ENCODE results near the gene PLCH1. TPM values are rescaled to one million over a fixed set of nuclear protein-coding genes. Genes with fewer than 3 reads are reported as not detected.

The PLCH1 gene
- total and polyA plus RNA-seq, 8 donors = 0.91 to 4.4 (median 2.3) TPM

DNA sequence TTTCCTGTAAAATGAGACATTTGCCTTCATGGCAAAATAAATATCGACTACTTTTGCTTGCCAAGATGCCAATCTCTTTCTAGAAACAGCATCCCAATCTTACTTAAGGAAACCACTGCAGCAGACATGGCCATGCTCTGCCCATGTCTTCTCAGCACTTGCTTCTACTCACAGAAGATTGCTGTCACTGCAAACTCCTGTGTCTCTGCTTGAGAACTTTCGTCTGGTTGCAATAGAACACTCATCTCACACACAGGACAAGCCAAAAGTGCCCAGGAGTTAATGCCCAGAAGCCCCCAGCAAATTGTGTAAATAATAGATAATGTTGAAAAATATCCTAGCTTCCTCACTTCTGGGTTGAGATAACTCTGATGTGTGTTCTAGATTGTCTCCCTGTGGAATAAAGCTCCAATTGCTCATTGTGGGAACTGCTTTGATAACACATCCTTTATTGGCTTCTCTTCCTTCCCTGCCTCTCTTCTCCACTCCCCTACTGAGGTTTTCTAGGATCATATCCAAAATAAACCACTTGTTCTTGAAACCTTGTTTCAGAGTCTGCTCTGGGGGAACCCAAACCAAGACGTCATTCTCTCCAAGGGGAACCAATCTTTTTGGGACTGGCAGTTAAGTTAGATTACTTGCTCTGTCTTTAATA is 295.1 kb downstream of the PLCH1 start:
- no peak overlapping the region for H3K4me3 ChIP-seq
- H3K9me3 ChIP-seq = no peaks in the 10 kb centered on the region
- no peaks in the 10 kb centered on the region for H3K4me1 ChIP-seq
- ATAC-seq (no peak), FAIRE-seq (no peak), DNase-seq (no peak)
- intact Hi-C loops (cut with DNase I) = no loop called here
- no peaks in the 10 kb centered on the region for H3K27me3 ChIP-seq
- no peaks in the 10 kb centered on the region for H3K36me3 ChIP-seq
- WGBS, 2 donors = 59 to 73% methylated on average over 3 of the region's 3 CpGs
- H3K27ac ChIP-seq = no peak overlapping the region
- TF ChIP-seq, protein P1, sequence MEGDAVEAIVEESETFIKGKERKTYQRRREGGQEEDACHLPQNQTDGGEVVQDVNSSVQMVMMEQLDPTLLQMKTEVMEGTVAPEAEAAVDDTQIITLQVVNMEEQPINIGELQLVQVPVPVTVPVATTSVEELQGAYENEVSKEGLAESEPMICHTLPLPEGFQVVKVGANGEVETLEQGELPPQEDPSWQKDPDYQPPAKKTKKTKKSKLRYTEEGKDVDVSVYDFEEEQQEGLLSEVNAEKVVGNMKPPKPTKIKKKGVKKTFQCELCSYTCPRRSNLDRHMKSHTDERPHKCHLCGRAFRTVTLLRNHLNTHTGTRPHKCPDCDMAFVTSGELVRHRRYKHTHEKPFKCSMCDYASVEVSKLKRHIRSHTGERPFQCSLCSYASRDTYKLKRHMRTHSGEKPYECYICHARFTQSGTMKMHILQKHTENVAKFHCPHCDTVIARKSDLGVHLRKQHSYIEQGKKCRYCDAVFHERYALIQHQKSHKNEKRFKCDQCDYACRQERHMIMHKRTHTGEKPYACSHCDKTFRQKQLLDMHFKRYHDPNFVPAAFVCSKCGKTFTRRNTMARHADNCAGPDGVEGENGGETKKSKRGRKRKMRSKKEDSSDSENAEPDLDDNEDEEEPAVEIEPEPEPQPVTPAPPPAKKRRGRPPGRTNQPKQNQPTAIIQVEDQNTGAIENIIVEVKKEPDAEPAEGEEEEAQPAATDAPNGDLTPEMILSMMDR (IDR thresholded peaks at IDR 0.05) = no peak

DNA sequence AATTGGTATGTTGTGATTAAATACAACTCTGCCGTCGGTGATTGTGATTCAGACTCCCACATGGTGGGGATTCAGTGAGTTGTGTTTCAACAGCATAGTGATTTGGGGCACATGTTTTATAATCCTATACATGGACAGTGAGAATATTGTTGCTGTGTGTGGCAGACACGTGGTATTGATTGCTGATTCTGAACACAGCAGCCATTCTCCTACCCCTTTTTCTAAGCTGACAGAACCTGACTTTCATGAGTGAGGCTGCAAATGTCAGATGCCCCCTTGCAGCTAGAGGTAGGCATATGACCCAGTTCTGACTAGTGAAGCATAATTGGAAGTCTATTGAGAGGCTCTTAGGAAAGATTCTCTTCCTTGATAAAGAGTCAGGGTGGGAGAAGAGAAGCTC is 296.3 kb downstream of the PLCH1 start:
- 42 to 47% methylated on average over 3 of the region's 3 CpGs for WGBS, 2 donors
- no peak for FAIRE-seq
- intact Hi-C loops (cut with DNase I) = no loop called here

DNA sequence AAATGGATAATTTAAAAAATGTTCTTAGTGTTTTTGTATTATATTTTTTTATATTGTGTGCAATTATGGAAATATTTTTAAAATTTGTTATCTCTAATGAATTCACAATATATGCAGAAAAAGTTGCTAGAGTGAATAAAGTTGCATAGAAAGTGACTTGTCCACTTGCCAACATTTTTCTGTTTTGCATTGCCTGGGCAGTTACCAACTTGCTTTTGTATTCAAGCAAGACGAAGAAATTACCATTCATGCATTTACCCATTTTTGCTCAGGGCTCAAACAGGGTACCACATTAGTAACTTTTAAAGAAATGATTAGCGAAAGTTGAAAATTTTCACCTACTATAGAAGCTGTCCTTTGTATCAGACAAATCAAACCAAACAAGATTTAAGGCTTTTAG is 298.5 kb downstream of the PLCH1 start:
- H3K27ac ChIP-seq = no peak overlapping the region
- H3K27me3 ChIP-seq = no peaks in the 10 kb centered on the region
- FAIRE-seq (no peak), ATAC-seq (no peak), DNase-seq (no peak)
- intact Hi-C loops (cut with DNase I) = no loop called here
- no peaks in the 10 kb centered on the region for H3K36me3 ChIP-seq
- WGBS, 2 donors = 93 to 95% methylated on average over 2 of the region's 2 CpGs
- TF ChIP-seq, protein P1 (IDR thresholded peaks at IDR 0.05) = no peak
- no peak overlapping the region for H3K4me3 ChIP-seq
- no peaks in the 10 kb centered on the region for H3K9me3 ChIP-seq
- no peaks in the 10 kb centered on the region for H3K4me1 ChIP-seq

More for the DNA sequence above, 296.3 kb downstream of the PLCH1 start:
- Histone ChIP-seq H3K27ac (no peak overlapping the region), H3K4me1 (no peaks in the 10 kb centered on the region), H3K4me3 (no peak overlapping the region), H3K36me3 (no peaks in the 10 kb centered on the region), H3K27me3 (no peaks in the 10 kb centered on the region), H3K9me3 (no peaks in the 10 kb centered on the region)
- DNase-seq (no peak), ATAC-seq (no peak)
- TF ChIP-seq, protein P1 (IDR thresholded peaks at IDR 0.05) = no peak

DNA sequence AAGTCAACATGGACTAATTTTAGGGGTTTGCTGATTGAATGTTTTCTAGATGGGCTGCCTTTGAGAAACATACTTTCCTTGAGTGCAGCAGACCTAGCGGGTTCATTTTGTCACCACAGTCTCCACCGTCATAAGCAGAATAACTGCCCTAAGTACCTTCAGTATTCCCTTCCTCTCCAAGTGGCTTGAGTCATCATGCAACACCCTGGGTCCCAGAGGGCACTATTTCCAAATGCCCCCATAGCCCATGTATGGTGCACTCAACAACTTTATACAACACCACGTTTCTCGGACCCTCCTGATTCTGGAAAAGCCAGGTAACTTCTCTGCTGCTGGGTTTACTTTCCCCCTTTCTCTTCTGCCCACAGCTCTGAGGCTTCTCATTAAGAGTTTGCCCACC is 300.1 kb downstream of the PLCH1 start:
- DNase-seq (no peak), FAIRE-seq (no peak), ATAC-seq (no peak)
- WGBS, 2 donors = 84 to 92% methylated on average over 4 of the region's 4 CpGs
- Histone ChIP-seq H3K27me3 (no peaks in the 10 kb centered on the region), H3K9me3 (no peaks in the 10 kb centered on the region), H3K4me3 (no peak overlapping the region), H3K4me1 (no peaks in the 10 kb centered on the region), H3K27ac (no peak overlapping the region), H3K36me3 (no peaks in the 10 kb centered on the region)
- TF ChIP-seq, protein P1 (IDR thresholded peaks at IDR 0.05) = no peak
- intact Hi-C loops (cut with DNase I) = no loop called here

DNA sequence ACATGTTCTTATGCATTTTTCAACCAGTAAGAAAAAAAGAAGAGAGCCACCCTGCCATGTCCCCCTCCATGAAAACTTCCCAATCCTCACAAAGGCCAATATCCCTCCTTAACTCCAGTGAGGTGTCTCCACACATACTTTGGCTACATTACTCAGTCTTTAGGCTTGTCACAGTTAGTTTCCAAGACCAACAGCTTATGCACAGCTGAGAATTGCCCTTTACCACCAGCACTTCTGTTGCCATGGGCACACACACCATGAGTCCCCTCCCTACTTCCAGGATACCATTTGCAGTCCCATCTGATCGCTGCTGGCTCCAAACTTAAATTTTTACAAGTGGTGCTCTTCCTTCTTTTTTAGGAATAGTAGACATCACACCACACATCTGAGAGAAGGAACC is 301.1 kb downstream of the PLCH1 start:
- Histone ChIP-seq H3K36me3 (no peaks in the 10 kb centered on the region), H3K27ac (no peak overlapping the region), H3K9me3 (no peaks in the 10 kb centered on the region), H3K27me3 (no peaks in the 10 kb centered on the region), H3K4me3 (no peak overlapping the region), H3K4me1 (no peaks in the 10 kb centered on the region)
- DNase-seq = no peak
- no peak for ATAC-seq
- TF ChIP-seq, protein P1 (IDR thresholded peaks at IDR 0.05) = no peak
- intact Hi-C loops (cut with DNase I) = no loop called here
- 77 to 87% methylated on average over 1 of the region's 1 CpG for WGBS, 2 donors
- FAIRE-seq = no peak

All from pancreas (tissue), 10 donors.